LNCaP clone FGC (cell line): ENCODE data around the gene CAPN9.

Experiments
- DNase-seq: peaks from one replicate; pipeline ENCODE4 v3.0.0-alpha.2; 2011; ENCODE audit warnings: low read depth
- H3K4me3 ChIP-seq: 2 replicates; pipeline ENCODE4 v1.5.1; 2011; ENCODE audit warnings: mild to moderate bottlenecking, low read depth, low read length, control low read depth
- CTCF ChIP-seq: IDR thresholded peaks from 2 replicates; pipeline ENCODE4 v1.5.1; 2012; ENCODE audit warnings: mild to moderate bottlenecking; ENCODE audit not compliant: control insufficient read depth, insufficient read depth; ENCODE audit errors: extremely low read depth

The CAPN9 gene

GRCh38 chr1:230818367-230818766 is 71.2 kb downstream of the CAPN9 start:
- no peak for DNase-seq
- no peak for TF ChIP-seq CTCF
- no peak overlapping the region for H3K4me3 ChIP-seq

DNA sequence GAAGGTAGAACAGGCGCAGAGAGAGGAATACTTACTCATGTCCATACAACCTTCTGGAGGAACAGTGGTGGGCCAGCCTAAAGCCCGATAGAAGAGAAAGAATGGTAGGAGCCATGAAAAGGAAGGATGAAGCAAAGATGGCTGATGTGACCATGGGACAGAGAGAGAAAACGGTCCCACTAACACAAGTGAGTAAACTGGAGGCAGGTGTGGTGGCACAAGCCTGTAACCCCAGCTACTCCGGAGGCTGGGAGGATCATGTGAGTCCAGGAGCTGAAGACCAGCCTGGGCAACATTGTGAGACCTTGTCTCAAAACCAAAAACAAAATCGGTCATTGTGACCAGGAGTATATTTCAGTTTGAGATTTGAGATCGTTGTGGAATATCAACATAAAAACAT is 71.7 kb downstream of the CAPN9 start:
- H3K4me3 ChIP-seq, result no peak overlapping the region
- DNase-seq, result no peak
- no peak for TF ChIP-seq CTCF

DNA sequence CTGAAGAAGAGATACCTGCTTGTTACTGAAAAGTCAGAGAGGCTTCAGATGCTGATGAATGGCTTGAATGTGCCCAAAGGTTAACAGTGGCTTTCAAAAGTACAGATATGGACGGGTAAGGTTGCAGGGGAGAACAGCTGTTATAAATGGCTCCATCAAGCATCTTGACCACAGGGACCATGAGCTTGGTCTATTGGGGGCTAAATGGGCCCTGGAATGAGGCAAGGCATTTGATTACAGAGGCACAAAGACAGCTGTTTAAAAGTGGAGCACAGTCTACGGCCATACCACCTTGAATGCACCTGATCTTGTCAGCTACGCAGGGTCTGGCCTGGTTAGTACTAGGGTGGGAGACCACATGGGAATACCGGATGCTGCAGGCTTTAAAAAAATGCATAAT is 72.8 kb downstream of the CAPN9 start:
- no peak for TF ChIP-seq CTCF
- H3K4me3 ChIP-seq, result no peak overlapping the region
- no peak for DNase-seq

GRCh38 chr1:230820568-230820967 is 73.4 kb downstream of the CAPN9 start:
- H3K4me3 ChIP-seq, result no peak overlapping the region
- no peak for DNase-seq
- TF ChIP-seq CTCF, result no peak

DNA sequence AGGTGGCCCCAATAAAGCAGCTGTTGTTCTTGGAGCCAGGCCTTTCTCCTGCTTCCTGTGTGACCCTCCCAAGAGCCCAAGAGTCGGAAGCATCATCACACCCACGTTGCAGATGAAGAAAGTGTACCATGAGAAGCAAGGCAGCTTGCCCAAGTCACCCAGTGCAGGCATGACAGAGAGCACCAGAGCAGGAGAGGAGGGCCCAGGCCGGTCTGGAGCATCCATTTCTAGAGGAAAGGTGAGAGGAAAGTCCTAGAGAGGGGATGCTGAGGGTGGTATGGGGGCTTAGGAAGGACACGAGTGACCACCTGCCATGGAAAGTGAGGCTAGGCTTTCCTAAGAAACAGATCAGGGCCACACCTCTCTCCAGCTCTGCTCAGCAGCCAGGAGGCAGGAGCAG is 74.2 kb downstream of the CAPN9 start:
- no peak for TF ChIP-seq CTCF
- no peak overlapping the region for H3K4me3 ChIP-seq
- no peak for DNase-seq

DNA sequence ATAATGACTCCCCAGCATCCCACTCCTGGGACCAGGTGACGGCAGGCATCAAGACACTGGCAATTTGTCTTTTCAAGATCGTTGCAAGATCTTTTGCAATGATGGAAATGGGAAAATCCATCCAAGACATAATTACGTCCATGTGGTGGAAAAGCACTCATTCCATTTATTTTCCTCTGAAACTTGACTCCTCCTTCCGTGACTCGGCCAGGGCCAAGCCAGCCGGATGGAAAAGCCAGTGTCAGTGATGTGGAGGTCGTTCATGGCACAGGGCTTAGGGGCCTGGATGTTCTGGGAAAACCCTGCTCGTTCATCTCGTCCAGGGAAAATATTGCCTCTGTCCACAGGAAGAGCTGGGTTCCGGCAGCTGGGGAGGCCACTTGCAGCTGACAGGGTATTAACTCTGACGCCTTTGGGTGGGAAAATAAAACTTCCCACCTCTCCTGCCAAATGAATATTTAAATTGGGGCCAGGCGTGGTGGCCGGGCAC is 74.9 kb downstream of the CAPN9 start:
- no peak for DNase-seq
- no peak for TF ChIP-seq CTCF
- no peak overlapping the region for H3K4me3 ChIP-seq

DNA sequence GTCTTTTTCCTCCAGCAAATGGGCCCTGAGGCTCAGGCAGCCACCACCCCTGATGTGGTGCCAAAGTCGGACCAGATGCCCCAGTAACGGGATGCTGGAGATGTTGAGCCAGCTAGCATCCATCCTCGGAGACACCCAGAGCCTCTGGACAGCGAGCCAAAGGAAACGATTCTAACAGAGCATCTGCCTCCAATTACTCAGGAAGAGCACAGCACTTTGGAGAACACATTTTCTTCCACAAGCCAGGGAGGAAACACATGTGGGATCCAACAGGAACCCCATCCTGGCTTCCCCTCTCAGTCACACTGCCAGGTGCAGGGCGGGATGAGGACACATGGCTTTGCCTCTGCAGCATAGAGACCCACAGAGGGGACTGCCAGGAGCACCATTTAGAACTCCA is 76.2 kb downstream of the CAPN9 start:
- TF ChIP-seq CTCF, result no peak
- DNase-seq, result no peak
- no peak overlapping the region for H3K4me3 ChIP-seq
